ENCODE data around the gene SURF6.
"Not testable (repeated sequence)": the region's sequence is repeated elsewhere in the genome, so short reads cannot be mapped to it uniquely, and the experiment has no call there.

Gene SURF6

DNA sequence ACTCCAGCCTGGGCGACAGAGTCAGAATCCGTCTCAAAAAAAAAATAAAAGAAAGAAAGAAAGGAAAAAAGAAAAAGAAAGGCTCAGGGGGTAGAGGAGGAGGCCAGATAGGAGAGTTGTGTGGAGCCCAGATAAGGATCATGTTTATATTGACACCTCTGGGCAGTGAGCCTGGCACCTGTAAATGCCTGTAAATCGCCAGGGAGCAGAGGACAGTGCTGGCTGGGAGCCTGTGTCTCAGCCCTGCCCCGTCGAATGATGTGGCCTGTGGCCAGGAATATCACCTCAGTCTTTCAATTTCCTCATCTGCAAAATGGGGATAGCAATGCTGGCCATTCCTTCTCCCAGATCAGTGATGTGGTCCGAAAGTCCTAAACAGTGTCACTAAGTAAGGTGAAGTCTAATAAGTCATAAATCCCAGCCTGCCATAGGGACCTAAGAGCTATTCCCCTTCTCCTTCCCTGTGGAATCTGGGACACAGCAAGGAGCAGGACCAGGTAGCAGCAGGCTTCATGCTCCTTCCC is 50.7 kb downstream of the SURF6 start:
- DNase-seq (ENCODE audit: low read depth): no peak

- no peak for DNase-seq (ENCODE audit: low read depth)
Measured at GRCh38 chr9:133284362-133284761, 51.6 kb downstream of the SURF6 start.

DNA sequence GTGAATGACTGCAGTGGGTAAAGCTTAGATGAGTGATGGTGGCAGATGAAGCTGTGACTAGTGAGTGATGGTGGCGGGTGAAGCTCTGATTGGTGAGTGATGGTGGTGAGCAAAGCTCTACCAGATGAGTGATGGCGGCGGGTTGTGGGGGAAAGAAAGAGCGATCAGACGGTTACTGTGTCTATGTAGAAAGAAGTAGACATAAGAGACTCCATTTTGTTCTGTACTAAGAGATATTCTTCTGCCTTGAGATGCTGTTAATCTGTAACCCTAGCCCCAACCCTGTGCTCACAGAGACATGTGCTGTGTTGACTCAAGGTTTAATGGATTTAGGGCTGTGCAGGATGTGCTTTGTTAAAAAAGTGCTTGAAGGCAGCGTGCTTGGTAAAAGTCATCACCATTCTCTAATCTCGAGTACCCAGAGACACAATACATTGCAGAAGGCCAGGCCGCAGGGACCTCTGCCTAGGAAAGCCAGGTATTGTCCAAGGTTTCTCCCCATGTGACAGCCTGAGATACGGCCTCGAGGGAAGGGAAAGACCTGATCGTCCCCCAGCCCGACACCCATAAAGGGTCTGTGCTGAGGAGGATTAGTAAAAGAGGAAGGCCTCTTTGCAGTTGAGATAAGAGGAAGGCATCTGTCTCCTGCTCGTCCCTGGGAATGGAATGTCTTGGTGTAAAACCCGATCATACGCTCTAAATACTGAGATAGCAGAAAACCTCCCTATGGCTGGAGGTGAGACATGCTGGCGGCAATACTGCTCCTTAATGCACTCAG is 52.5 kb downstream of the SURF6 start:
- not testable (repeated sequence) for DNase-seq (ENCODE audit: low read depth)

- no peak for DNase-seq (ENCODE audit: low read depth)
Measured at GRCh38 chr9:133282464-133283238, 53.3 kb downstream of the SURF6 start.

GRCh38 chr9:133280392-133280791 is 55.6 kb downstream of the SURF6 start:
- no peak for DNase-seq (ENCODE audit: low read depth)

Measured in HS-27A (cell line).